NCI-H1105 treated with DMSO at 0.1 percent for 48 hours (cell line): Measurements from ENCODE around the gene EXD2.
"Not testable (repeated sequence)": the region's sequence is repeated elsewhere in the genome, so short reads cannot be mapped to it uniquely, and the experiment has no call there.

Experiments used
- DNase-seq: peaks from one replicate; lab custom pipeline; 2025; lab: John Stamatoyannopoulos, UW

Gene EXD2

GRCh38 chr14:69277356-69277755, 86.1 kb downstream of the EXD2 start:
- DNase-seq: not testable (repeated sequence)

- DNase-seq: no peak
Observed at GRCh38 chr14:69280746-69281291, 89.5 kb downstream of the EXD2 start.

GRCh38 chr14:69281450-69282169, 90.3 kb downstream of the EXD2 start:
- peak; percentile 4 for DNase-seq

- DNase-seq: no peak
Observed at GRCh38 chr14:69282448-69282847, 91.2 kb downstream of the EXD2 start.

- DNase-seq: no peak
Observed at GRCh38 chr14:69284170-69284569, 92.9 kb downstream of the EXD2 start.

GRCh38 chr14:69285661-69286255, 94.5 kb downstream of the EXD2 start:
- DNase-seq: no peak

DNA sequence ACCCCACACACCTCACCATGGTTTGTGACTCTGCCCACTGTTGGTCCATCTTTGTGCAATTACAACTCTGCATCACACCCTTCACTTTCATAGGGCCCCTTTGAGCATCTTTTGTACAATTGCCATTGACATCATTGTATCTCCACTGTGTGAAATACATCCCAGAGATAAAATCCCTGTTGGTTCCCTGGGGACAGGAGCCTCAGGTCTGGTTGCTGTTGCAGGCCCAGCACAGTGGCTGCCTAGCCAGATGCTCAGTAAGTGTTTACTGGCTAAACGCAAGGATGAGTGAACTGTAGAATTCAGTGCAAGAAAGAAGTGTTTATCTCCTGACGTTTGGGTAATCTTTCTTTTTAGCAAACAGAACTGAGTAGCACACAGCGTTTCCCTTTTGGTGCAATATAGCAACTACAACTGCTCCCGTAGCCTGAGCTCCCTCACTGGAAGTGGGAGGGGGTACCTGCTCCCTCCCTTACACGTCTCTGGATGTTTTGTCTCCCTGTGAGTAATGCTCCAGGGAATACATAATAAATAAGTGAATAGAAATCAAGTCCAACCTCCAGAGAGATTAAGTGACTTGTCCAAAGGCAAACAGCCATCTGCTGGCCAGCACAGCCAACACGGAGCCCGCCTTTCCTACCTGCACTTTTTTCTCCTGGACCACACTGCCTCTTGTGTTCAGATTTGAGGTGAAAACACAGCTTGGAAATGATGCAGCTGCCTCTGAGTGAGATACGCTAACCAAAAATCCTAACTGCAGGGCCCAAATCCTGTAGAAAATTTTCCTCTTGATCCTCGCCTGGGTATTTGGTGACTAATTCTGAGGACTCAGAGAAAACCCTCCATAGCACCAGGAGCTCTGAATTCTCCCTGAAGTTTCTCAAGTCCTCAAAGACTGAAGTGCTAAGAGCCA, 96.1 kb downstream of the EXD2 start:
- DNase-seq: no peak

DNA sequence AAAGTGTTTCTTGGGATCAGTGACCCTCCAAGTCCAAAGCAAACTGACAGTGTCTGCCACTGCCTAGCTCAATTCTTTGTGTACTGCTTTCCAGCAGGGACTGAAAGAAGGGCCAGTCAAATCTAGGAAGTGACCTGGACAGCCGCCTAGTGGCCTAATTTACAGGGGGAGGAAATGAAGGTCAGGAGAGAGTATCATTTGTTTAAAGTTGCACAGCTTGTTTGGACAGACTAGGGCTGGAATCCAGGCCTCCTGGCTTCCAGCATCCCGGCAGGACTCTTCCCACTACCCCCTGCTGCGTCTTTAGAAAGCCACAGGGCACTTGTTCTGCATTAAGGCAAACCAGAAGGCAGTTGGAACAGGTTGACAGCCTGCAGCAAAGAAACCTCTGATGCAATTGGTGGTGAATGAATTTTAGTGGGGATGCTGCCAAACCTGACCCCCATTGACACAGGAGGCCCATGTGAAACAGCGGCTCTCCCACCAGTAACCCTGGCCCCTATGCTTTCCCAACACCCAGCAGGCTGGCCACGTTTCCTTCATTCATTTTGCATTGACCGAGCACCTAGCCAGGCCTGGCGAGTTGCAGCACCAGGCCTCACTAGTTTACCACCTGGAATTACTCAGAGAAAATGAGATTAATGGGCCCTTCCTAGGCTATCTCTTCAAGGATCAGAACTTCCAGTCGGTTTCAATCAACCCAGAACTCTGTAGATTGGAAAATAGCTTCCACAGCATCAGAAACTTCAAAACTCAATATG, 96.9 kb downstream of the EXD2 start:
- no peak for DNase-seq

DNA sequence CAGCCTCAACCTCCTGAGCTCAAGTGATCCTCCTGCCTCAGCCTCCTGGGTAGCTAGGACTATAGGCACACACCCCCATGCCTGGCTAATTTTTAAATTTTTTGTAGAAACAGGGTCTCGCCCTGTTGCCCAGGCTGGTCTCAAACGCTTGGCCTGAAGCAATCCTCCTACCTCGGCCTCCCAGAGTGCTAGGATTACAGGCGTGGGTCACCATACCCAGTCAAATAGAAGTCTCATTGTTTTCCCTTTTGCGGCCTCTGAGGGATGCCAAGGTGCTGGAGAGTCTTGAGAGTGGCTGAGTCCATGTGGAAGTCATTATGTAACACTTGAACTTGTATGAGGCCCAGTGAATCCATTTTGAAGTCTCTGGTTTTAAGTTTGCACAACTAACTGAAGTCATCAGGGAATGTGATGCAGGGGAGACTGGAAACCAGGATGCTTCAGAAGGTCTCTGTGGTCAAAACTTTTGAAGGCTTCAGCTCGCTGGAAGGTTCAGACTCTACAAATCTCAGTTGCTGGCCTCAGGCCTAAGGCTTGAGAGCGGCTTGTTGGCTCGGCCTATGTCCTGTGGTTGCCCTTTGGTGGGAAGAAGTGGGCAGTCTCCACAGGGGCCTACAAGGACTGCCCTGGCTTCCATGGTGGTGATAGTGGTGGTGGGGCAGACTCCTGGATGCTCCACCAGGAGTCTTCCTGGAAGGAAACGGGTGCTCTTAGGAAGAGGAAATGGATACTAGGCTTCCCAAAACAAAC, 97.8 kb downstream of the EXD2 start:
- DNase-seq: no peak

GRCh38 chr14:69289811-69290520, 98.7 kb downstream of the EXD2 start:
- no peak for DNase-seq

GRCh38 chr14:69290881-69291280, 99.6 kb downstream of the EXD2 start:
- DNase-seq: not testable (repeated sequence)

GRCh38 chr14:69291396-69291795, 100.1 kb downstream of the EXD2 start:
- DNase-seq: no peak

- no peak for DNase-seq
Observed at GRCh38 chr14:69291891-69292561, 100.7 kb downstream of the EXD2 start.
